22Rv1 (cell line): ENCODE results near the gene FMO5.
"Not testable (repeated sequence)": the region's sequence is repeated elsewhere in the genome, so short reads cannot be mapped to it uniquely, and the experiment has no call there.

Experiments used
- ZFX ChIP-seq: fragments of 450-650 bp; IDR thresholded peaks from 2 replicates; pipeline ENCODE4 v1.6.1; 2017; ENCODE audit warnings: antibody characterized with exemption, borderline replicate concordance
- TF ChIP-seq, protein P1 (sequence below): fragments of 450-650 bp; IDR thresholded peaks from 2 replicates; pipeline ENCODE4 v1.5.1; 2017; ENCODE audit warnings: mild to moderate bottlenecking

DNA sequence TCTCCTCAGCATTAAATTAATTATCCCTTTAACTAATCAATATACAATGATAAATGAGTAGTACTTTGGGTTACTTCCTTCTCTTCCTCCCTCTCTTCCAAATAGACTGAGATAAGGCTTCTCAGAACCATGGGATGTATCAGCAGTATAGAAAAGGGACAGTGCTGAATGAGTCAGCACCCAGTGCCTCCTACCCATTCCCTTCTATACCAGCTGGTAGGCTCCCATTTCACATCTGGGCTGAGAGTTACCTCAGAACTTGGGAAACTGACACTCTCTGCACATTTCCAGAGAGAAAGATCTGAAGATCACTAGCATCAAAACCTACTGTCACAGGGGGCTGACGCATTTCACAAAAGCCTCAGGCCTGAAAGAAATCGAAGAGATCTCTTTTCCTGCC, 68.0 kb downstream of the FMO5 start:
- TF ChIP-seq, protein P1, sequence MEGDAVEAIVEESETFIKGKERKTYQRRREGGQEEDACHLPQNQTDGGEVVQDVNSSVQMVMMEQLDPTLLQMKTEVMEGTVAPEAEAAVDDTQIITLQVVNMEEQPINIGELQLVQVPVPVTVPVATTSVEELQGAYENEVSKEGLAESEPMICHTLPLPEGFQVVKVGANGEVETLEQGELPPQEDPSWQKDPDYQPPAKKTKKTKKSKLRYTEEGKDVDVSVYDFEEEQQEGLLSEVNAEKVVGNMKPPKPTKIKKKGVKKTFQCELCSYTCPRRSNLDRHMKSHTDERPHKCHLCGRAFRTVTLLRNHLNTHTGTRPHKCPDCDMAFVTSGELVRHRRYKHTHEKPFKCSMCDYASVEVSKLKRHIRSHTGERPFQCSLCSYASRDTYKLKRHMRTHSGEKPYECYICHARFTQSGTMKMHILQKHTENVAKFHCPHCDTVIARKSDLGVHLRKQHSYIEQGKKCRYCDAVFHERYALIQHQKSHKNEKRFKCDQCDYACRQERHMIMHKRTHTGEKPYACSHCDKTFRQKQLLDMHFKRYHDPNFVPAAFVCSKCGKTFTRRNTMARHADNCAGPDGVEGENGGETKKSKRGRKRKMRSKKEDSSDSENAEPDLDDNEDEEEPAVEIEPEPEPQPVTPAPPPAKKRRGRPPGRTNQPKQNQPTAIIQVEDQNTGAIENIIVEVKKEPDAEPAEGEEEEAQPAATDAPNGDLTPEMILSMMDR, result not testable (repeated sequence)
- TF ChIP-seq ZFX, result not testable (repeated sequence)
